Psoas muscle (tissue), 8 donors: ENCODE data around the gene ABR. TPM values are rescaled to one million over a fixed set of nuclear protein-coding genes. Genes with fewer than 3 reads are reported as not detected.

Source experiments
- ATAC-seq, 4 donors: fragments of 200-7000 bp; cut with Tn5 transposase; one replicate each; pipeline ENCODE4 v1.9.1; 2020; ENCODE audit warnings: moderate library complexity in 3 of 4, mild to moderate bottlenecking in 2 of 4
- DNase-seq, 2 donors: peaks; one replicate each; pipeline ENCODE4 v3.0.0-alpha.2; 2020
- H3K27ac ChIP-seq: fragments of 200-600 bp; one replicate; pipeline ENCODE4 v1.8.0; 2022
- H3K27me3 ChIP-seq, 3 donors: fragments of 200-600 bp in 1 of 3; one replicate each; pipeline versions ENCODE4 v1.6.1 to v1.8.0; 2013 to 2022; ENCODE audit warnings: low read length in 2 of 3, mild to moderate bottlenecking in 2 of 3, moderate library complexity in 1 of 3; ENCODE audit not compliant: insufficient read depth in 3 of 3
- H3K36me3 ChIP-seq, 2 donors: fragments of 200-600 bp in 1 of 2; one replicate each; pipeline versions ENCODE4 v1.6.1 to v1.8.0; 2013 to 2022; ENCODE audit warnings: low read depth in 1 of 2, mild to moderate bottlenecking in 1 of 2, moderate library complexity in 1 of 2; ENCODE audit not compliant: insufficient read depth in 1 of 2
- H3K4me1 ChIP-seq: fragments of 200-600 bp; one replicate; pipeline ENCODE4 v1.8.0; 2022
- H3K4me3 ChIP-seq: fragments of 200-600 bp; one replicate; pipeline ENCODE4 v1.8.0; 2022; ENCODE audit warnings: mild to moderate bottlenecking
- H3K9me3 ChIP-seq: fragments of 200-600 bp; one replicate; pipeline ENCODE4 v1.8.0; 2022
- CTCF ChIP-seq: fragments of 200-600 bp; IDR thresholded peaks from one replicate; pipeline ENCODE4 v1.8.0; 2022; ENCODE audit warnings: antibody characterized with exemption
- WGBS, 3 donors: extraction: QIAGEN DNeasy Blood & Tissue Kit; methylation state at CpG; one replicate each; pipeline versions ENCODE4 v1.1.6 to v1.1.7; 2013; 5-methylcytosine and 5-hydroxymethylcytosine counted together
- intact Hi-C, 2 donors: fragments of 100-400 bp; cut with DNase I; formaldehyde crosslinking; loops; one replicate each; pipeline versions ENCODE4 v1.11.0 to v1.14.2; 2022
- polyA plus RNA-seq, 3 donors: library from polyadenylated mRNA; stranded (reverse); fragments of 200-250 nt; gene quantifications; one replicate each; pipeline ENCODE4 v1.2.3, GENCODE V29; 2013
- total RNA-seq, 4 donors: library from RNA; stranded (reverse); fragmentation: NEBNext Ultra II Directional in 2 of 4; extraction: Animal tissue kit (Norgen Biotek cat#: 25700) in 2 of 4; gene quantifications; one replicate each; pipeline versions ENCODE4 v1.2.1 to v1.2.4, GENCODE V29; 2021 to 2023
- donor health status: healthy with polysubstance abuse.
- donor health status: DM: no; HTN: no; CAD: no; lungs with moderate emphysema.
- donor health status: Bipolar disorder and iron deficiency.
- donor health status: healthy.
- donor health status: DM: yes; HTN: yes; CAD: no.
- donor health status: DM: no; HTN: no; CAD: no.
- donor health status: DM: no; HTN: no; CAD: no.
- donor health status: DM: yes; HTN: yes; CAD: no.

ABR gene
- total and polyA plus RNA-seq, 7 donors = 5.8 to 25.4 (median 9.8) TPM

- Histone ChIP-seq H3K9me3 (no peaks in the 10 kb centered on the region), H3K27ac (no peak overlapping the region), H3K4me1 (peaks cover 9% of the 10 kb centered on the region), H3K36me3 (peaks cover 0 to 33% of the 10 kb centered on the region in 2 donors), H3K27me3 (peaks cover 0 to 1% (median 0%) of the 10 kb centered on the region in 3 donors), H3K4me3 (no peak overlapping the region)
- DNase-seq = peak in 1 of 2 donors; percentile 49
- 86 to 94% (median 87%) methylated on average over 14 of the region's 14 CpGs for WGBS, 3 donors
- intact Hi-C loops = no loop called here
- no peak for TF ChIP-seq CTCF
- ATAC-seq = no peak
These were observed 169.2 kb downstream of the ABR start for GRCh38 chr17:1010586-1010985.

DNA sequence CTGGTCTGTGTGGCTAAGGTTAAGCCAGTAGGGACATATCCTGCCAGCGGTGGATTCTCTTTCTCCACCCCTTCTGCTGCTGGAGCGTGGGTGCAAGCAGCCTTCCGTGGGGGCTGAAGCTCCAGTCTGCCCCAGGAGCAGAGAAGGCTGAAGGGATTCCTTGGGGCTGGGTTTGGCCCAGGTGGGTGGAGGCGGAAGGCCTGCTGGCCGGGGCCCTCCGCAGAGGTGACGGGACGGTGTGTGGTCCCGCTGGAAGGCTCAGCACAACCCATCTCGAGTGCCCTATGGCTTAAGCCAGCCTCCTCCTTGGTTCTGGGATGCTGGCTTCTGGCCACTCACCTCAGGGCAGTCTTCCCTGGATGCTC lies 169.7 kb downstream of the ABR start:
- WGBS, 3 donors = 79 to 84% (median 81%) methylated on average over 10 of the region's 10 CpGs
- H3K9me3 ChIP-seq = no peaks in the 10 kb centered on the region
- DNase-seq = no peak
- intact Hi-C loops = no loop called here
- TF ChIP-seq CTCF = no peak
- peaks cover 15% of the 10 kb centered on the region for H3K4me1 ChIP-seq
- H3K4me3 ChIP-seq = no peak overlapping the region
- no peak for ATAC-seq
- peaks cover 0 to 33% of the 10 kb centered on the region in 2 donors for H3K36me3 ChIP-seq
- H3K27me3 ChIP-seq = peaks cover 0 to 1% (median 0%) of the 10 kb centered on the region in 3 donors
- no peak overlapping the region for H3K27ac ChIP-seq

DNA sequence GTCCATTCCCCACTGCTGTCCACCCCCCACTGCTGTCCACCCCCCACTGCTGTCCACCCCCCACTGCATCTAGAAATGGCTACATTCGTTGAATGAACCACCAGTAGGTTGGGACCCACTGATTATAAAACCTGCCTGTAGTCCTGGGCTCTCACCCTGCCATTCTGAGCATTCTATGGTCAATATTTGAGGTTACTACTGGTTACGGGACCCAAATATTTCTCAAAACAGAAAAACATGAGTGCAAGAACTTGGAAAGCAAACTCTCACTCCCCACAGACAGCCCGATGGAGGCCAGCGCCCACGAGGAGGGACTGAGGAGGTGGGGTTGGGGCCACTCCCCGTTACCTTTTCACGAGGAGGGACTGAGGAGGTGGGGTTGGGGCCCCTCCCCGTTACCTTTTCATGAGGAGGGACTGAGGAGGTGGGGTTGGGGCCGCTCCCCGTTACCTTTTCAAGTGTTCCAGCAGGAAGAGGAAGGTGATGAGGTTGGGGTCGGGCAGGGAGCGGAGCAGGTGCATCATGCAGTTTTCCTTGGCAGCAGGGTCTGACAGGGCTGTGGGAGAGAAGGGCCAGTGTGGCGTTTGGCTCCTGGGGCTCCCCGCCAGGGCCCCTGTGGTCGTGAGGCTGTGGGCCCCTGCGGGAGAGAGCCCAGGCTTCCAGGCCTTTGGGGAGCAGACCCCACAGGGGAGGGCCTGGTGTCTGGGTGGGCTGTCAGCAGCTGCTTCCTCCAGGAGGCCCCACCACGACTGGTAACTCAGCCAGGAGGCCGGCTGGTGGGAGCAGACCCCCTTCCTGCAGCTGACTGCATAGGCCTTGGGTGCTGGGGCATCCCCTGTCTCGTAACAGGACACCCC lies 170.3 kb downstream of the ABR start:
- intact Hi-C loops = loop anchor here (5.0 to 10.0 kb wide), 2 partner anchors 33 to 45 kb away; no protein-coding TSS in a partner anchor
- Histone ChIP-seq H3K4me1 (peaks cover 21% of the 10 kb centered on the region), H3K36me3 (peaks cover 0 to 36% of the 10 kb centered on the region in 2 donors), H3K27me3 (peaks cover 0 to 1% (median 0%) of the 10 kb centered on the region in 3 donors), H3K4me3 (no peak overlapping the region), H3K9me3 (no peaks in the 10 kb centered on the region), H3K27ac (no peak overlapping the region)
- WGBS, 3 donors = 73 to 79% (median 75%) methylated on average over 19 of the region's 19 CpGs
- ATAC-seq (no peak), DNase-seq (no peak)
- TF ChIP-seq CTCF = no peak

DNA sequence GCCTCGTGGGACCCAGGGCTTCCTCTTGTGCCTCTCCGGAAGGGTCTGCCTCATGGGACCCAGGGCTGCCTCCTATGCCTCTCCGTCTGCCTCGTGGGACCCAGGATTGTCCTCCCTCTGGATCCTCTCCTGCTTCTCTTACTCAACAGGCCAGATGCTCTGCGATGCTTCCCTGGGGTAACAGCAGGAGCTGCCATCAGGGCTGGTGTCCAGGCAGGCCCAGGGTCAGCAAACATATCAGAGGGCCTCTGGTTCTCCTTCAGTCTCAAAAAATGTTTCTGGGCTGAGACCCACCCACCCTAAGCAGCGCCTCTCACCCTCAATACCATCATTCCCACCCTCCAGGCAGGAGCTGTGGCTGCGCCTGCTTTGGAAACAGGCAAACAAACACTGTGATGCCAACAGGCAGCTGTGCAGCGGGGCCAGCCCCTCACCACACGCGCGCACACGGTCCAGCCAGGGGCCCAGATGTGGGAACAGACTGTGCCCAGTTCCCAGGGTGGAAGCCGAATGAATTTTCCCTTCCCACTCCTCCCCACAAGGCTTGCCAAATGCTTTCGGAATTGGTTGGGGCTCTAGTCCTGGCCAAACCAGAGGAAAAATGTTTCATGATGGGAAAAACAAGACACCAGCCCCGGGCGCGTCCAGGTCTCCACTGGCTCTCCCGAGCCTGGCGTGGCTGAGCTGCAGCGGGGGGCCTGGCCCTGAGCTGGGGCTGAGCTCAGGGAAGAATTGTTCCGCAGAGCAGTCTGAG lies 171.6 kb downstream of the ABR start:
- Histone ChIP-seq H3K27ac (peak overlapping the region; percentile 60), H3K36me3 (peaks cover 0 to 49% of the 10 kb centered on the region in 2 donors), H3K9me3 (no peaks in the 10 kb centered on the region), H3K27me3 (no peaks in the 10 kb centered on the region), H3K4me1 (peaks cover 31% of the 10 kb centered on the region), H3K4me3 (no peak overlapping the region)
- intact Hi-C loops = loop anchor here (1.0 to 10.0 kb wide), 3 partner anchors 18 to 47 kb away; no protein-coding TSS in a partner anchor
- ATAC-seq = peak; percentile 18 to 47 (median 37)
- WGBS, 3 donors = 54 to 68% (median 57%) methylated on average over 21 of the region's 21 CpGs
- TF ChIP-seq CTCF = no peak
- peak; percentile 71 to 87 for DNase-seq
